SK-N-SH (cell line): Measurements from ENCODE around the gene GALNS.

Source experiments
- CHD2 ChIP-seq: fragments of 150-350 bp; IDR thresholded peaks from 2 replicates; pipeline ENCODE4 v1.6.1; 2018; ENCODE audit warnings: low read length; ENCODE audit not compliant: partially characterized antibody
- CTCF ChIP-seq: fragments of 200-600 bp; sonication (generic); IDR thresholded peaks from 2 replicates; pipeline ENCODE4 v1.6.1; 2017; ENCODE audit warnings: antibody characterized with exemption, mild to moderate bottlenecking, moderate library complexity
- EZH2phosphoT487 ChIP-seq: fragments of 200-600 bp; sonication (generic); IDR thresholded peaks from 2 replicates; pipeline ENCODE4 v1.6.1; 2017; ENCODE audit warnings: low read depth, mixed run types, mild to moderate bottlenecking, antibody characterized with exemption, moderate library complexity, borderline replicate concordance
- RAD21 ChIP-seq: IDR thresholded peaks from 2 replicates; pipeline ENCODE4 v1.6.1; 2012; ENCODE audit warnings: mild to moderate bottlenecking, low read length
- TF ChIP-seq, protein P1 (sequence below): IDR thresholded peaks from 2 replicates; pipeline ENCODE4 v1.6.1; 2012; ENCODE audit warnings: mild to moderate bottlenecking, low read depth, low read length, moderate library complexity

DNA sequence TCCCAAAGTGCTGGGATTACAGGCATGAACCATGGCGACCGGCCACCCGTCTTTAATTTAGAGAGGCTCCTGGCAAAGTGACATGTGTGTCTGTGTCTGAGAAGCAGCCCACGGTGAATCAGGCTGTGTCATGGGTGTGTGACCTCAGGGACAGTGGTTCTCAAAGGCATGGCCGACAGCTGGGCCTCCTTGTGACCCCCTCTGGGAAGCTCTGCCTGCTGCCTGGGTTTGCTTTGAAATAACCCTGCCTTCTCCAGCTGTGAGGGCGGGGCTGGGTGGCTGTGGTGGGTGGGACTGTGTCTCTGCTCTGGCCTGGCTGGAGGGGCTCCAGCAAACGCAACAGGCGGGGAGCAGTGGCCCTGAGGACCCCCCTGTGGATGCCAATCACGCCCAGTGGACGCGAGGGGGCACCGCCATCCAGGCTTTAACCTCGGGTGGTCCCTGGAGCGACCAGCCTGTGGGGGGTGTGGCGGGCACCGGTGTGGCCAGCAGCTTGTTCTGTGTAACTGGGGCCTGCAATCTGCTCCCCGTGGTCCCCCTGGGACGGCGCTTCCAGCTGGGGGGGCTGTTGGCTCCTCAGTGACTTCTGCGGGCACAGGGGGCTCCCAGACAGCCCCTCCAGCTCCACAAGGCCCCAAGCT is 36.2 kb downstream of the GALNS start:
- no peak for TF ChIP-seq CTCF
- TF ChIP-seq EZH2phosphoT487, result no peak
- TF ChIP-seq, protein P1, sequence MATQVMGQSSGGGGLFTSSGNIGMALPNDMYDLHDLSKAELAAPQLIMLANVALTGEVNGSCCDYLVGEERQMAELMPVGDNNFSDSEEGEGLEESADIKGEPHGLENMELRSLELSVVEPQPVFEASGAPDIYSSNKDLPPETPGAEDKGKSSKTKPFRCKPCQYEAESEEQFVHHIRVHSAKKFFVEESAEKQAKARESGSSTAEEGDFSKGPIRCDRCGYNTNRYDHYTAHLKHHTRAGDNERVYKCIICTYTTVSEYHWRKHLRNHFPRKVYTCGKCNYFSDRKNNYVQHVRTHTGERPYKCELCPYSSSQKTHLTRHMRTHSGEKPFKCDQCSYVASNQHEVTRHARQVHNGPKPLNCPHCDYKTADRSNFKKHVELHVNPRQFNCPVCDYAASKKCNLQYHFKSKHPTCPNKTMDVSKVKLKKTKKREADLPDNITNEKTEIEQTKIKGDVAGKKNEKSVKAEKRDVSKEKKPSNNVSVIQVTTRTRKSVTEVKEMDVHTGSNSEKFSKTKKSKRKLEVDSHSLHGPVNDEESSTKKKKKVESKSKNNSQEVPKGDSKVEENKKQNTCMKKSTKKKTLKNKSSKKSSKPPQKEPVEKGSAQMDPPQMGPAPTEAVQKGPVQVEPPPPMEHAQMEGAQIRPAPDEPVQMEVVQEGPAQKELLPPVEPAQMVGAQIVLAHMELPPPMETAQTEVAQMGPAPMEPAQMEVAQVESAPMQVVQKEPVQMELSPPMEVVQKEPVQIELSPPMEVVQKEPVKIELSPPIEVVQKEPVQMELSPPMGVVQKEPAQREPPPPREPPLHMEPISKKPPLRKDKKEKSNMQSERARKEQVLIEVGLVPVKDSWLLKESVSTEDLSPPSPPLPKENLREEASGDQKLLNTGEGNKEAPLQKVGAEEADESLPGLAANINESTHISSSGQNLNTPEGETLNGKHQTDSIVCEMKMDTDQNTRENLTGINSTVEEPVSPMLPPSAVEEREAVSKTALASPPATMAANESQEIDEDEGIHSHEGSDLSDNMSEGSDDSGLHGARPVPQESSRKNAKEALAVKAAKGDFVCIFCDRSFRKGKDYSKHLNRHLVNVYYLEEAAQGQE, result no peak
- no peak for TF ChIP-seq CHD2
- no peak for TF ChIP-seq RAD21
